CD4-positive, alpha-beta T cell treated with Interleukin-21 for 1 hour (primary cell): ENCODE results near the gene STX11.
"Not testable (repeated sequence)": the region's sequence is repeated elsewhere in the genome, so short reads cannot be mapped to it uniquely, and the experiment has no call there.

Source experiments
- DNase-seq: peaks from one replicate; pipeline ENCODE4 v3.0.0-alpha.2; 2020

STX11 gene

GRCh38 chr6:144149894-144150709 lies at the start of gene STX11:
TSS of gene STX11 (plus strand) at chr6:144150517. CDS start at chr6:144186628, 36,111 bp downstream.
- DNase-seq, result peak; percentile 83

DNA sequence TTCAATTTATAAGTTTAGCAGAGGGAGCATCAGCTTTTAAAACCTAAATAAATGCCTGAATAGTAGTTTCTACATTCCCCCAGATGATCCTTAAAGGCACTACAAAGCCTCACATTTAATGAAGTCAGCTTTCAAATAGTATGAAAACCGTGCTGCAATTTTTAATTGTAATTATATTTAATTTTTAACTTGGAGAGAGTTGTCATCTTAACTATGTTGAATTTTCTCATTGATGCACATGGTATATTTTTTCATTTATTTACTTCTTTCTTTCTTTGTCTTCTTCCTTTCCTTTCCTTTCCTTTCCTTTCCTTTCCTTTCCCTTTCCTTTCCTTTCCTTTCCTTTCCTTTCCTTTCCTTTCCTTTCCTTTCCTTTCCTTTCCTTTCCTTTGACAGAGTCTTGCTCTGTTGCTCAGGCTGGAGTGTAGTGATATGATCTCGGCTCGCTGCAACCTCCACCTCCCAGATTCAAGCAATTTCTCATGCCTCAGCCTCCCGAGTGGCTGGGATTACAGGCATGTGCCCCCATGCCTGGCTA lies 47.2 kb upstream of the STX11 start:
- DNase-seq, result no peak

- DNase-seq, result no peak
These were observed 45.8 kb upstream of the STX11 start for GRCh38 chr6:144104488-144104887.

GRCh38 chr6:144104898-144105487 lies 45.3 kb upstream of the STX11 start:
- DNase-seq, result peak; percentile 86

GRCh38 chr6:144106206-144106605 lies 44.1 kb upstream of the STX11 start:
- DNase-seq, result no peak

DNA sequence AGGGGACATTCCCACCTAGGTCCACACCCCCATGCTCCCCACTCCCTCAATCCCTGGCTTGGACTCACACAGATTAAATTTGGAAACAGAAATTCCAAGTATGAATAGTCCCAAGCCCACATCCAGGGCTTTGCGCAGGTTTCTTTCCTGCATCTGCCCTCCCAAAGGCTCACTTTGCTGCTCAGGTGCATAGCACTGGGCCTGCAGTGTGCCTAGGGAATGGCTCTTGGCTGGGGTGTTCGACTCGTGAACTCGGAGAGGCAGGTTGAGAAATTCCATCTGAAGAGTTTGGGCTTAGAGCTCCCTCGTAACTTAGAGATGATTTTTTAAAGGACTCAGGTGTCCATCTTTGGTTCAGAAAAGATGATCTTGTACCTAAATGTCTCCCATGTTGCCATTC lies 40.1 kb upstream of the STX11 start:
- no peak for DNase-seq

DNA sequence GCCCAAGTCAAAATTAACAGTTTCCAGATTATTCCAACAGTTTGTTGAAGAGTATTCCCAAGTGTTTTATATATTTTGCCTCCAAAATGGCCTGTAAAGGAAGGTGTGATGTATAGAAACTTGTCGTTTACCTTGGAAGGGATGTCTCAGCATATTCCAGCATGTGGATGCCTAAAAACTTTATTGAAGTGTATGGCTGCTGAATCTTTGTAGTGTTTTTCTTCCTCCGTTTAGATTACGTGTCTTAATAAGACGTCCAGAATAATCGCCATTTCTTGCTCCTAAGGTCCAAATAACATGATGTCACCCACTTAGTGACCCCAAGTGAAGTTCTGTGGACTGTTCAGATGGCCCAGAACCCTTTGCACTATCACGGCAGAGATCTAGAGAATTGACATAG lies 37.0 kb upstream of the STX11 start:
- no peak for DNase-seq

- no peak for DNase-seq
These were observed 35.1 kb upstream of the STX11 start for GRCh38 chr6:144115219-144115618.

DNA sequence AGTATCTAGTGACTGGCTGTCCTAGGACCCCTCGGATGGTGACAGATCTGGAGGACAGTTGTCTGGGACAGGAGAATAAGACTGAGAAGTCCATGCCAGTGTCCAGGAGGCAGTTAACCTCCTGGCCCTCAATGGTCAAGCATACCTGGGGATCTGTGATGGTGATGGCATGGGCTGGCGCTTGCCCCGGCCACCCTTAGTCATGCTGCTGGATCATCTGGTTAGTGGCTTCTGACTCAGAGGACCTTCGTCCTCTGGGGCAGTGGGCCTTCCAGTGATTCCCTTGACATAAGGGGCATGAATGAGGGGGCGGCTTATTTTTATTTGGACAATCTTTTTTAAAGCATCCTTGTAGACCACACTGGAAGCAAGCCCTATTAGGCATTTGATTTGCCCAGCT lies 30.9 kb upstream of the STX11 start:
- DNase-seq, result no peak

DNA sequence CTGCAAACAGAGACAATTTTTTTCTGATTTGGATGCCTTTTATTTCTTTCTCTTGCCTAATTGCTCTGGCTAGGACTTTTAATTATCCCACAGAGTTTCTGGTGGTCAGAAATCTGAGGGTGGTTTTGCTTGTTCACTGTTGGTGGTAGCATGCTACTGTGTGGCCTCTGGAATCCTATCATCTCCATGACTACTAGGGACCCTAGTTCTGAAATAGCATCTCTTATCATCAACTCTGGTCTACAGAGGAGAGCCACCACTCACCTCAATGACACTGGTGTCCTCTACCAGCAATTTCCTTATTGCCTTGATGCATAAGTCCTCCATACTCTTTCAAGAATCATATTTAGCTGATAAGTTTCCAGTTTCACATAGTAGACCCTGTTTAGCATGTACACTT lies 27.5 kb upstream of the STX11 start:
- DNase-seq, result no peak

DNA sequence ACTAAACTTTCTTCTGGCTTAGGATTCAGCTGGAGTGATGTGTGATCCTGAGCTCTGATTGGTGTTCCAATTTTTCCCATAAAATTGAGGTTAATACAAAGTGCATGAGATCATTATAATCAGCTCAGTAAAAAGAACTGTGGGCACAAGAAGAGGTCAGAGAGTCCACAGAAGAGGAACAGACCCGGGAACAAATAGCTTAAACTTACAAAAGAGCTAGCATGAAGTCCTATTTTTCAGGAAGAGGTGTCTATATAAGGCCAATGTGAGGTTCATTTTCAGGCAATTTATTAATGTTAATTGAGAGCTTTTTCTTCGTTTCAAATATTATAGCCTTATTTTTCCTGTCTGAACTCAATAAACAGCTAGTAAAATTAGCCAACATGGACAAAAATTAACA lies 26.9 kb upstream of the STX11 start:
- no peak for DNase-seq

DNA sequence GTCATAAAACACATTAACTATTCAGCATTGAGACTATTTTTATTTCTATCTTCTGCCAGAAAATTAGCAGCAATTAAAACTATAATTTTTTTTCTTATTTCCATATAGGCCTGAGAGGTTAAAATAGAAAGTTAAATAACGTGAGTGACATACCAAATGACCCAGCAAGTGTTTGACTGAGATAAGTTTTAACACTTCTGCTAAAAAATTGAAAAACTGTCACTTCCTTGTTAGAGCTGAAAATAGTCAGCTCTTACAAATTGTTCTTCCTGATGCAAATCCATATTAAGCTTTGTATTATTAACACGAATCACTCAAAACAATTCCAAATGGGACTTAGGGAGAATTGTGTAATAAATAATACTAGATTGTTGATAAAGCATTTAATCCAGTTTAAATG lies 26.5 kb upstream of the STX11 start:
- DNase-seq, result no peak

- DNase-seq, result no peak
These were observed 23.2 kb upstream of the STX11 start for GRCh38 chr6:144127097-144127496.

GRCh38 chr6:144129469-144129868 lies 20.8 kb upstream of the STX11 start:
- no peak for DNase-seq

GRCh38 chr6:144131248-144131709 lies 19.0 kb upstream of the STX11 start:
- DNase-seq, result no peak

DNA sequence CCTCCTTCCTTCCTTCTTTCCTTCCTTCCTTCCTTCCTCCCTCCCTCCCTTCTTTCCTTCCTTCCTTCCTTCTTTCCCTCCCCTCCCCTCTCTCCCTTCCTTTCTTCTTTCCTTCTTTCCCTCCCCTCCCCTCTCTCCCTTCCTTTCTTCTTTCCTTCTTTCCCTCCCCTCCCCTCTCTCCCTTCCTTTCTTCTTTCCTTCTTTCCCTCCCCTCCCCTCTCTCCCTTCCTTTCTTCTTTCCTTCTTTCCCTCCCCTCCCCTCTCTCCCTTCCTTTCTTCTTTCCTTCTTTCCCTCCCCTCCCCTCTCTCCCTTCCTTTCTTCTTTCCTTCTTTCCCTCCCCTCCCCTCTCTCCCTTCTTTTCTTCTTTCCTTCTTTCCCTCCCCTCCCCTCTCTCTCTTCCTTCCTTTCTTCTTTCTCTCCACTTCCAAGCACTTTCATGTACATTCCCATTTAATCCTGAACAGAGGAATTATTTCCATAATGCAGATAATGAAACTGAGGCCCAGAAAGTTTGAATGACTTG lies 18.1 kb upstream of the STX11 start:
- not testable (repeated sequence) for DNase-seq

GRCh38 chr6:144133225-144133821 lies 17.0 kb upstream of the STX11 start:
- no peak for DNase-seq

- DNase-seq, result no peak
These were observed 16.1 kb upstream of the STX11 start for GRCh38 chr6:144134176-144134575.

GRCh38 chr6:144134737-144135136 lies 15.6 kb upstream of the STX11 start:
- no peak for DNase-seq

- DNase-seq, result no peak
These were observed 11.8 kb upstream of the STX11 start for GRCh38 chr6:144138542-144138941.

- no peak for DNase-seq
These were observed 10.5 kb upstream of the STX11 start for GRCh38 chr6:144139817-144140216.

DNA sequence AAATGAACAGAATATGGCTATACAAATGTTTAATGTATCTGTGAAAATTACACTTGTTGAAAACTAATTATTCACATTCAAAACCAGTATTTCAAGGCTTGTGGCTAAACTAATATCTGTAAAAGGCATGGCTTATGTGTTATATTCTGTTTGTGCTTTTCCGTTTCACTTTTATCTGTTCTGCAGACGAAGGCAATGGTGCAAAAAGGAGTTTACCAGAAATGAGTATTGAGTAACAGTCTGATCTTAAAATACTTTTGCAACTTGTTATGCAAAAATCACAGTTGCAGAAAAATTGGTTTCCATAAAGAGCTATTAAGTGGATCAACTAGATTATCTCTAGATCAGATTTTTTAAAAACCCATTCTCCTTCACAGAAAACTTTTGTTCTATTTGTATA lies 9.4 kb upstream of the STX11 start:
- no peak for DNase-seq

DNA sequence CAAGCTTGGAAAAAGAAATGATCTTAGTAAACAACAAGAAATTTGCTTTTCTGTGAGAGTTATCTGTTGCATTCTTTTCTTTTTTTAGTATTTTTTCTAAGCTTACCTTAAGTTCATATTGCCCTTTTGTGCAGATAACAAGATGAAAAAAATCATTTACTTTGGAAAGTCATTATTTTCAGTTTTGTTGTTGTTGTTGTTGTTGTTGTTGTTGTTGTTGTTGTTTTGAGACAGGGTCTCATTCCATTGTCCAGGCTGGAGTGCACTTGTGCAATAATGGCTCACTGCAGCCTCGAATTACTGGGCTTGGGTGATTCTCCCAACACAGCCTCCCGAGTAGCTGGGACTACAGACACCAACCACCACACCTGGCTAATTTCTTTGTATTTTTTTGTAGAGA lies 8.8 kb upstream of the STX11 start:
- no peak for DNase-seq

DNA sequence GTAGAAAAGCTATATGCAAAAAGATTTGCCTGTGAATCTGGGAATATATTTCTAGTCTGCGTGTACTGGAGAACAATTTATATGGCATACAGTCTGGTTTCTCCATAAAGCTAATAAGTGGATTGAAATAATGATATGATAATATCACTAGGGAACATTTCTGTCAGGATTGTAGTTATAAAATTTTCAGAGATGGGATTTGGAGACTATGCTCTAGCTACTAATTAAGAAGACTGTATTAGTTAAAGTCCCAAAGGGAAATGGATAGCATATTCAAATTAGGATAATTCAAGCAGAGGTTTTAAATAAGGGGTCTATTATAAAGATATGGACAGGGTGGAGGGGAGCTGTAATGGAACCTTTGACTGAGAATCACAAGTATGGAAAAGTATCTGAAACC lies 7.2 kb upstream of the STX11 start:
- no peak for DNase-seq
